ENCODE results near the gene XPA.

The XPA gene

GRCh38 chr9:97633859-97634490 is 63.2 kb downstream of the XPA start:
- Histone ChIP-seq H3K36me3 (ENCODE audit: low read depth) (peaks cover 30% of the 10 kb centered on the region), H3K9me3 (ENCODE audit: severe bottlenecking) (no peaks in the 10 kb centered on the region), H3K27ac (ENCODE audit: poor library complexity, severe bottlenecking) (peak overlapping the region; percentile 91), H3K4me3 (ENCODE audit: severe bottlenecking) (peak overlapping the region; percentile 90), H3K4me1 (ENCODE audit: insufficient read depth, poor library complexity, severe bottlenecking) (peaks cover 17% of the 10 kb centered on the region), H3K27me3 (ENCODE audit: insufficient read depth, poor library complexity, severe bottlenecking) (no peaks in the 10 kb centered on the region)
- ATAC-seq (ENCODE audit: low read depth) = peak; percentile 4
- no peak for DNase-seq (ENCODE audit: low spot score)
- no peak for TF ChIP-seq CTCF (IDR thresholded peaks at IDR 0.05; ENCODE audit: poor library complexity, severe bottlenecking)

GRCh38 chr9:97632985-97633858 is 63.9 kb downstream of the XPA start, which contains the start of the genes NCBP1 and TSTD2:
TSS of gene NCBP1 (plus strand) at chr9:97633821. CDS start at chr9:97633882, 61 bp downstream.
TSS of gene TSTD2 (minus strand) at chr9:97633368. CDS start at chr9:97627562, 5,806 bp downstream.
- peaks cover 17% of the 10 kb centered on the region for H3K4me1 ChIP-seq (ENCODE audit: insufficient read depth, poor library complexity, severe bottlenecking)
- peaks cover 24% of the 10 kb centered on the region for H3K36me3 ChIP-seq (ENCODE audit: low read depth)
- ATAC-seq (ENCODE audit: low read depth) (peak; percentile 94), DNase-seq (ENCODE audit: low spot score) (peak; percentile 98)
- TF ChIP-seq CTCF (IDR thresholded peaks at IDR 0.05; ENCODE audit: poor library complexity, severe bottlenecking) = no peak
- no peaks in the 10 kb centered on the region for H3K27me3 ChIP-seq (ENCODE audit: insufficient read depth, poor library complexity, severe bottlenecking)
- H3K9me3 ChIP-seq (ENCODE audit: severe bottlenecking) = no peaks in the 10 kb centered on the region
- peak within 1 kb of the TSS; percentile 90 for H3K4me3 ChIP-seq (ENCODE audit: severe bottlenecking)
- peak within 1 kb of the TSS; percentile 91 for H3K27ac ChIP-seq (ENCODE audit: poor library complexity, severe bottlenecking)

GRCh38 chr9:97632248-97632984 is 64.7 kb downstream of the XPA start:
- no peak for TF ChIP-seq CTCF (IDR thresholded peaks at IDR 0.05; ENCODE audit: poor library complexity, severe bottlenecking)
- peak; percentile 13; the same call in 2 of the 3 replicates for ATAC-seq (ENCODE audit: low read depth)
- peaks cover 14% of the 10 kb centered on the region for H3K4me1 ChIP-seq (ENCODE audit: insufficient read depth, poor library complexity, severe bottlenecking)

GRCh38 chr9:97630591-97630990 is 66.5 kb downstream of the XPA start:
- peaks cover 3% of the 10 kb centered on the region for H3K4me1 ChIP-seq (ENCODE audit: insufficient read depth, poor library complexity, severe bottlenecking)
- H3K27me3 ChIP-seq (ENCODE audit: insufficient read depth, poor library complexity, severe bottlenecking) = no peaks in the 10 kb centered on the region

More at GRCh38 chr9:97632248-97632984, 64.7 kb downstream of the XPA start:
- Histone ChIP-seq H3K36me3 (ENCODE audit: low read depth) (peaks cover 26% of the 10 kb centered on the region), H3K27me3 (ENCODE audit: insufficient read depth, poor library complexity, severe bottlenecking) (no peaks in the 10 kb centered on the region), H3K27ac (ENCODE audit: poor library complexity, severe bottlenecking) (peak overlapping the region; percentile 91), H3K9me3 (ENCODE audit: severe bottlenecking) (no peaks in the 10 kb centered on the region), H3K4me3 (ENCODE audit: severe bottlenecking) (peak overlapping the region; percentile 90)
- no peak for DNase-seq (ENCODE audit: low spot score)

More at GRCh38 chr9:97630591-97630990, 66.5 kb downstream of the XPA start:
- ATAC-seq (ENCODE audit: low read depth) = no peak
- no peak for DNase-seq (ENCODE audit: low spot score)
- no peaks in the 10 kb centered on the region for H3K9me3 ChIP-seq (ENCODE audit: severe bottlenecking)
- TF ChIP-seq CTCF (IDR thresholded peaks at IDR 0.05; ENCODE audit: poor library complexity, severe bottlenecking) = no peak
- H3K27ac ChIP-seq (ENCODE audit: poor library complexity, severe bottlenecking) = no peak overlapping the region
- no peak overlapping the region for H3K4me3 ChIP-seq (ENCODE audit: severe bottlenecking)
- peaks cover 32% of the 10 kb centered on the region for H3K36me3 ChIP-seq (ENCODE audit: low read depth)

Measured in RWPE2 (cell line).